Hematopoietic multipotent progenitor cell treated with erythropoietin and hydrocortisone succinate and interleukin-3 and kit ligand, for 17 days (in vitro differentiated cells): ENCODE data around the gene TBC1D16.
"Not testable (repeated sequence)": the region's sequence is repeated elsewhere in the genome, so short reads cannot be mapped to it uniquely, and the experiment has no call there.

Source experiments
- DNase-seq: peaks from one replicate; pipeline ENCODE4 v3.0.0-alpha.2; 2015; ENCODE audit warnings: low spot score

TBC1D16 gene

GRCh38 chr17:79971651-79972050 lies 64.0 kb downstream of the TBC1D16 start:
- no peak for DNase-seq

DNA sequence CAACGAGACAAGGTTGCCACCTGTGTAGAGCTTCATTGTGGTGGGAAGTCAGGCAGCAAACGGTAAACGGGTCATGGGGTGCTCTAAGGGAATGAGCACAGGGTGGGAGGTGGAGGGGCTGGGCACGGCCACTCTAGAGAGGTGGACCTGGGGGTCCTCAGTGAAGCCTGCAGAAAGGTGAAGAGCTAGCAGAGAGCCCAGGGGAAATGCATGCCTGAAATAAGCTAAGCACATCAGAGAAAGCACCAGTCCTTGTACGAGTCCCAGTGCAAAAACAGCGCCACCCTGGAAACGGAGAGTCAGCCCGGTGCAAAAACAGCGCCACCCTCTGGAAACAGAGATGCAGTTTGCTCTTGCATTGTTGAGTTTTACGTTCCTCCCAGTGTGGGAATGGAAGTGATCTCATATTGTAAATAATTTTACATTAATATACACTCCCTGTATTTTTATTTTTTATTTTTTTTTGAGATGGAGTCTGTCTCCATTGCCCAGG lies 65.0 kb downstream of the TBC1D16 start:
- DNase-seq, result peak; percentile 22

DNA sequence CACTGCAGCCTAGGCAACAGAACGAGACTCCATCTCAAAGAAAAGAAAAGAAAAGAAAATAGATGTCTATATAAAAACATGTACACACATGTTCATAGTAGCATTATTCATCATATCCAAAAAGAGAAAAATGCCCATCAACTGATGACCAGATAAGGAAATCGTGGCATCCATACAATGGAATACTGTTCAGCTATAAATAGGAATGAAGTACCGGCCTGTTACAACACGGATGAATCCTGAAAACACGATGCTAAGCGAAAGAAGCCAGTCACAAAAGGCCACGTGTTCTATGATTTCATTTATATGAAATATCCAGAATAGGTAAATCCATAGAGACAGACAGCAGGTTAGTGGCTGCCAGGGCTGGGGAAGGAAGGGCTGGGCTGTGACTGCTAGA lies 65.8 kb downstream of the TBC1D16 start:
- DNase-seq, result no peak

- DNase-seq, result no peak
Observed at GRCh38 chr17:79968116-79968515, 67.6 kb downstream of the TBC1D16 start.

- no peak for DNase-seq
Observed at GRCh38 chr17:79966681-79967080, 69.0 kb downstream of the TBC1D16 start.

GRCh38 chr17:79965806-79966205 lies 69.9 kb downstream of the TBC1D16 start:
- no peak for DNase-seq

GRCh38 chr17:79962467-79962866 lies 73.2 kb downstream of the TBC1D16 start:
- not testable (repeated sequence) for DNase-seq

DNA sequence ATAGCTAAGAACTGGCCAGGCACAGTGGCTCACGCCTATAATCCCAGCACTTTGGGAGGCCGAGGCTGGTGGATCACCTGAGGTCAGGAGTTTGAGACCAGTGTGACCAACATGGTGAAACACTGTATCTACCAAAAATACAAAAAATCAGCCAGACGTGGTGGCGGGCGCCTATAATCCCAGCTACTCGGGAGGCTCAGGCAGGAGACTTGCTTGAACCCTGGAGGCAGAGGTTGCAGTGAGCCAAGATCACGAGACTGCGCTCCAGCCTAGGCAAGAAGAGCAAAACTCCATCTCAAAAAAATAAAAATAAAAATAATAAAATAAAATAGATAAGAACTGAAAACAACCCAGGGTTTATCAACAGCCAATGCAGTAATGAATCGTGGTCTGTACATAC lies 74.1 kb downstream of the TBC1D16 start:
- not testable (repeated sequence) for DNase-seq

DNA sequence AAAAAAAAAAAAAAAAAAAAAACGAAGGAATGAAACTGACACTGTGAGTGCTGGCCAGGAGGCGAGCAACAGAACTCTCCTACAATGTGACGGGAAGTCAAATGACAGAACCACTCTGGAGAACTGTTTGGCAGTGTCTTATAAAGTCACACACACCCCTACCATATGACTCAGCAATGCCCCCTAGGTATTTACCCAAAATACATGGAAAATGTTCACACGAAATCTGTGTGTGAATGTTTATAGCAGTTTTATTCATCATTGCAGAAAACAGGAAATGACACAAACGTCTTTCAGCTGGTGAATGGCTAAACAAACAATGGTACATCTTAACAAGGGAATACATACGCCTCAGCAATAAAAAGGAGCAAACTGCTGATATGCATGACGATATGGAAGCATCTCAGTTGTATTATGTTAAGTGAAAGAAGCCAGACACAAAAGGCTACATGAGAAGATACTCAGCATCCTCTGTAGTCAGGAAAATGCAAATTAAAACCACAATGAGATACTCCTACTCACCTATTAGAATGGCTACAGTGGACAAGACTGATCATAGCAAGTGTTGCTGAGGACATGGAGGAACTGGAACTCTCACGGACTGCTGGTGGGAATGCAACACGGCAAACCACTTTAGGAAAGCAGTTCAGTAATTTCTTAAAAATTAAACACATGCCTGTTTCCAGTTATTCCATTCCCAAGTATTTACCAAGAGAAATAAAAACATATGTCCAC lies 74.7 kb downstream of the TBC1D16 start:
- DNase-seq, result no peak

- no peak for DNase-seq
Observed at GRCh38 chr17:79959042-79959441, 76.6 kb downstream of the TBC1D16 start.

- DNase-seq, result no peak
Observed at GRCh38 chr17:79956853-79957252, 78.8 kb downstream of the TBC1D16 start.

GRCh38 chr17:79956441-79956735 lies 79.3 kb downstream of the TBC1D16 start:
- DNase-seq, result not testable (repeated sequence)

DNA sequence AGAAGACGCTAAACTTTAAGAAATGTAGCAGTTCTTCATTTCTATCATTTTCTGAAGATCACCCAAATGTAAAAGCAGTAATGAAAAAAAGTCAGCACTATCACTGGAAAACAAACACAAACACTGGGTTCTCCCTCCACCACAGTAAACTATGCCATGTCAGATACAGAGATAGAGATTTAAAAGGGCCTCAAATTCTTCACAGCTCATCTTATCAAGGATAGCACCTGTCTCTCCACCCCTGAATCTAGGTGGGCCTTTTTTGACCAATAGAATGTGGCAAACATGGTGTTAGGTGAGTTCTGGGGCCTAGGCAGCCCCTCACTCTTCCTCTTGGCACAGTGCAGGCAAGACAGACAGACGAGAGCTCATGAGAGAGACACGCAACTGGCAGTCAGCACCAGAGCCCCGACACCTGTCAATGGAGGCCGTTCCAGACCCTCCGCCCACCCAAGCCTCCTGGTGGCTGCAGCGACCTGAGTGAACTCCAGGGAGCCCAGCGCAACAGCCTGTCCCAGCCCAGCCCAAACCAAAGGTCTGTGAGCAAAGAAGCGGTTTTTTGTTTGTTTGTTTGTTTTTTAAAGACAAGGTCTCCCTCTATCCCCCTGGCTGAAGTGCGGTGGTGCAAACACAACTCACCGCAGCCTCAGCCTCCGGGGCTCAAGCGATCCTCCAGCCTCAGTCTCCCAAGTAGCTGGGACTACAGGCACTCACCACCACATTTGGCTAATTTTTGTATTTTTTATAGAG lies 79.8 kb downstream of the TBC1D16 start:
- DNase-seq, result peak; percentile 19

- no peak for DNase-seq
Observed at GRCh38 chr17:79955167-79955549, 80.5 kb downstream of the TBC1D16 start.

- DNase-seq, result no peak
Observed at GRCh38 chr17:79954281-79955166, 81.1 kb downstream of the TBC1D16 start.

- no peak for DNase-seq
Observed at GRCh38 chr17:79953335-79953734, 82.3 kb downstream of the TBC1D16 start.

DNA sequence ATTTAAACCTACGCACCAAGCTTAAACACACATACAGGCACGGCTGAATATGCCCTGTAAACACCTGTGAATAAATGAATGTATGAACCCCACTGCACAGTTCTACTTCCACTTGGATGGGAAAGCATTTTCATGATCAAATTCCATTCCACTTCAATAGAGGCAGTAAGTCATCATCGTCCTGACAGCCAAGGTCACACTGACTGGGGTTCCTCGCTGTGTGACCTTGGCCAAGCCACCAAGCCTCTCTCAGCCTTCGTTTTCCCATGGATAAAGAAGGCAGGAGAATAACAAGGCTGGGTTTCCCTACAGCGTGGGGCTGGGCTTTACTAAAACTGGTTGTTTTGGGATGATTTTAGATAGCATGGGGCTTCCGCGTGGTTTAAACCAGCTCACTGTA lies 82.8 kb downstream of the TBC1D16 start:
- no peak for DNase-seq

DNA sequence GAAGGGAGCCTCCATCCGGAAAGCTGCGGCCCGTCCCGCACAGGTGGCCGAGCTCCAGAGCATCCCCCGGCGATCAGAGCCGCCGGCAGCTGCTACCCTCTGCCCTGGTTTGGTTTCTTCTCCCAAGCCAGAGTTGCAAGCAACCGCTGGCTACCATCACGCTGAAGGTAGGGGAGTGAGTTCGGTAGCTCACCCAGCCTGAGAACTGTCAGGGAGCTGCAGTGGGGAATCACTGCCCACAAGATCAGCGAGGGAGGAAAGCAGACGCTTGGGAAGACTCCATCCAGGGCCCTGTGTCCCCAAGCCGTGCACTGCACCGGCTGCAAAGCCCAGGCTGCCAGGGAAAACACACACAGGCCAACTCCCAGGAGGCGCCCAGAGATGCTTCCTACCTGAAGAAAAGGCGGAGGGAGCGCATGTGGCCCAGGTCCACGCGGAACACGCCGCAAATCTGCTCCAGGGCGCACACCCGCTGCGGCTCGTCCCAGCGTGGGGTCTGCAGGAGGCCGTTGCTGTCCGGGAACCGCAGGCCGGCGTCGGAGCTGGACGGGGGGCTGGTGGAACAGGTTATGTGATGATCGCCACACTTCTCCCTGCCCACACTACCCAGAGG lies 83.3 kb downstream of the TBC1D16 start:
- no peak for DNase-seq

DNA sequence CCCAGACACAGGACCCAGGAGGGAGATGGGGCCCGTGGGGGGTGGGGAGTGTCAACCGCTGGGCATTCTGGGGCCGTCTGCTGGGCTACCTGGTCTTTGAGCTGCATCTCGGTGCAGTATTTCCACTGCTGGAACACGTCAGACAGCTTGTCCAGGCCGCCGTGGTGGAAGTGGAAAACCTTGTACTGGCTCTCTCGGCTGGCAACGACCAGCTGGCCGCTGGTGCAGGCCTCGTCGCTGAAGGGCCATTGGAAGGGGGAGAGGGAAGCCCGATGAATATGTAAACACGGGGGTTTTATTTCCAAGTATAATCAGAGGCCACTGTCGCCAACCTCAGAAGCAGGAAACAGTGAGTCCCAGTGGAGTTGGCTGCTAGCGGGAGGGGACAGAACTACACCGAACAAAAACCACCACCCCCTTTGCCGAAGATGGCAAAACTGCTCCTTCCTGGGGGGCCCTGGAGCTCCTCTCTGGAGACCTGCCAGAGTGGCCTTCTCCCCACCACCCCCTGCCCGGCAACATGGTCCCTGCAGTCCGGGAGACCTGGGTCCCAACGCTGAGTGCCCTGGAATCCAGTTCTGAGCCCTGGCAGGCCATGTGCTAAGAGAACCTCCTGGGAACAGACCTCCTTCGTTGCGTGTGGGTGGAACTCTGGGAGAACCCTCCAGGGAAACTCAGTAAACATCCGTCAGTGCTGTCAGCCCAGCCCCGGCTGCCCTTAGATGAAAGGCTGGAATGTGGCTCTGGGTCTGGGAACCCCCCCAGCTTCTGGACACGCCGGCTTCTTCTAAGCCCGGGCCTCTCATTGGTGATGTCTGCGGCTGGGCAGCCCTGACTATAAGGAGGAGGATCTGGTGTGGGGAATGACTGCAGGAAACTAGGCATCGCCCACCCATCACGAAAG lies 84.1 kb downstream of the TBC1D16 start:
- DNase-seq, result no peak

GRCh38 chr17:79950751-79951150 lies 84.9 kb downstream of the TBC1D16 start:
- no peak for DNase-seq

- no peak for DNase-seq
Observed at GRCh38 chr17:79950306-79950705, 85.4 kb downstream of the TBC1D16 start.
